Lung (tissue), 12 donors: ENCODE data around the gene C20orf141. TPM values are rescaled to one million over a fixed set of nuclear protein-coding genes. Genes with fewer than 3 reads are reported as not detected.
"Not testable (repeated sequence)": the region's sequence is repeated elsewhere in the genome, so short reads cannot be mapped to it uniquely, and the experiment has no call there.

ENCODE experiments used
- ATAC-seq: fragments of 200-7000 bp; cut with Tn5 transposase; one replicate; pipeline ENCODE4 v1.9.1; 2020; ENCODE audit warnings: moderate number of reproducible peaks; ENCODE audit not compliant: insufficient read depth, low FRiP score
- DNase-seq, 3 donors: peaks; one replicate each; pipeline ENCODE4 v3.0.0-alpha.2; 2013 to 2017
- H3K27ac ChIP-seq, 2 donors: one replicate each; pipeline ENCODE4 v1.5.1; 2013; ENCODE audit warnings: mild to moderate bottlenecking in 2 of 2, moderate library complexity in 2 of 2, control low read depth in 1 of 2, inconsistent platforms in 1 of 2, low read depth in 1 of 2, low read length in 1 of 2
- H3K27me3 ChIP-seq, 3 donors: one replicate each; pipeline ENCODE4 v1.5.1; 2013; ENCODE audit warnings: low read length in 2 of 3; ENCODE audit not compliant: control insufficient read depth in 3 of 3, insufficient read depth in 3 of 3
- H3K36me3 ChIP-seq, 4 donors: one replicate each; pipeline ENCODE4 v1.5.1; 2013; ENCODE audit warnings: low read length in 4 of 4, mild to moderate bottlenecking in 1 of 4, moderate library complexity in 1 of 4; ENCODE audit not compliant: control insufficient read depth in 4 of 4, insufficient read depth in 4 of 4
- H3K4me1 ChIP-seq, 5 donors: one replicate each; pipeline ENCODE4 v1.5.1; 2013; ENCODE audit warnings: low read length in 5 of 5, mild to moderate bottlenecking in 2 of 5, moderate library complexity in 1 of 5; ENCODE audit not compliant: control insufficient read depth in 5 of 5, insufficient read depth in 5 of 5
- H3K4me3 ChIP-seq: one replicate; pipeline ENCODE4 v1.5.1; 2013; ENCODE audit warnings: mild to moderate bottlenecking, control low read depth, moderate library complexity
- H3K9ac ChIP-seq, 2 donors: one replicate each; pipeline ENCODE4 v1.5.1; 2013; ENCODE audit warnings: low read length in 2 of 2, control low read depth in 1 of 2; ENCODE audit not compliant: insufficient read depth in 1 of 2
- H3K9me3 ChIP-seq, 4 donors: one replicate each; pipeline ENCODE4 v1.5.1; 2013; ENCODE audit warnings: low read length in 3 of 4, mild to moderate bottlenecking in 1 of 4, moderate library complexity in 1 of 4; ENCODE audit not compliant: control insufficient read depth in 4 of 4, insufficient read depth in 3 of 4
- WGBS, 2 donors: extraction: QIAGEN DNeasy Blood & Tissue Kit; methylation state at CpG; one replicate each; pipeline ENCODE4 v1.1.7; 2013; 5-methylcytosine and 5-hydroxymethylcytosine counted together
- polyA plus RNA-seq, 2 donors: library from polyadenylated mRNA; stranded (reverse); fragments of 200-250 nt; gene quantifications; one replicate each; pipeline ENCODE4 v1.2.1, GENCODE V29; 2013
- total RNA-seq, 2 donors: library from RNA; depleted of rRNA in 1 of 2; stranded (reverse); fragments of >200 nt in 1 of 2; gene quantifications; one replicate each; pipeline ENCODE4 v1.2.1, GENCODE V29; 2014 to 2021
- TF ChIP-seq, protein P1 (sequence below): IDR thresholded peaks from 2 replicates; pipeline ENCODE4 v1.5.1; 2012; ENCODE audit warnings: mild to moderate bottlenecking; ENCODE audit errors: control extremely low read depth, extremely low read depth
- donor health status: control.
- donor health status: control.
- donor health status: Bipolar disorder and iron deficiency.
- donor health status: healthy.
- donor health status: DM: yes; HTN: yes; CAD: no.

The C20orf141 gene
- total and polyA plus RNA-seq, 4 donors = not detected

GRCh38 chr20:2806351-2806701 lies 8.5 kb upstream of the C20orf141 start:
- Histone ChIP-seq H3K9ac (no peak overlapping the region), H3K27ac (no peak overlapping the region), H3K4me1 (peaks cover 0 to 2% (median 0%) of the 10 kb centered on the region in 5 donors), H3K4me3 (no peak overlapping the region), H3K27me3 (peaks cover 4 to 63% (median 35%) of the 10 kb centered on the region in 3 donors), H3K36me3 (no peaks in the 10 kb centered on the region), H3K9me3 (no peaks in the 10 kb centered on the region)
- 54 to 66% methylated on average over 4 of the region's 4 CpGs for WGBS, 2 donors
- DNase-seq (no peak), ATAC-seq (no peak)
- TF ChIP-seq, protein P1, sequence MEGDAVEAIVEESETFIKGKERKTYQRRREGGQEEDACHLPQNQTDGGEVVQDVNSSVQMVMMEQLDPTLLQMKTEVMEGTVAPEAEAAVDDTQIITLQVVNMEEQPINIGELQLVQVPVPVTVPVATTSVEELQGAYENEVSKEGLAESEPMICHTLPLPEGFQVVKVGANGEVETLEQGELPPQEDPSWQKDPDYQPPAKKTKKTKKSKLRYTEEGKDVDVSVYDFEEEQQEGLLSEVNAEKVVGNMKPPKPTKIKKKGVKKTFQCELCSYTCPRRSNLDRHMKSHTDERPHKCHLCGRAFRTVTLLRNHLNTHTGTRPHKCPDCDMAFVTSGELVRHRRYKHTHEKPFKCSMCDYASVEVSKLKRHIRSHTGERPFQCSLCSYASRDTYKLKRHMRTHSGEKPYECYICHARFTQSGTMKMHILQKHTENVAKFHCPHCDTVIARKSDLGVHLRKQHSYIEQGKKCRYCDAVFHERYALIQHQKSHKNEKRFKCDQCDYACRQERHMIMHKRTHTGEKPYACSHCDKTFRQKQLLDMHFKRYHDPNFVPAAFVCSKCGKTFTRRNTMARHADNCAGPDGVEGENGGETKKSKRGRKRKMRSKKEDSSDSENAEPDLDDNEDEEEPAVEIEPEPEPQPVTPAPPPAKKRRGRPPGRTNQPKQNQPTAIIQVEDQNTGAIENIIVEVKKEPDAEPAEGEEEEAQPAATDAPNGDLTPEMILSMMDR = no peak

DNA sequence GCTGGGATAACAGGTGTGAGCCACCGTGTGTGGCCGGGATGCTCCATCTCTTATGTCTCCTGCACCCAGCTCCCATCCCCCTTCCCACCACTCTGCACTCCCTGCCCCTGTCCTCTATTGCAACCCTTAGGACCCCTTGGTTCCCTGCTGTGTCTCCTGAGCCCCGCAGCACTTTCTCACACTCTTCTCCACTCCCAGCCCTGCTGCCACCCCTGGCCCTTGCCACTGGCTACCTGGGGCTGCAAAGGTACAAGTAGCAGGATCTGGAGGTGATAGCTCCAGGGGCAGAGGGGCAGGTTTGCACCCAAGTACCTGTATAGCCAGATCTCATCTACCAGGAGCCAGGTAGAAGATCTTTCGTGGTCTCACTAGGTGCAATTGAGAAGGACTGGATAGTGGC lies 7.8 kb upstream of the C20orf141 start:
- H3K36me3 ChIP-seq = no peaks in the 10 kb centered on the region
- H3K27me3 ChIP-seq = peaks cover 4 to 59% (median 35%) of the 10 kb centered on the region in 3 donors
- no peak for DNase-seq

DNA sequence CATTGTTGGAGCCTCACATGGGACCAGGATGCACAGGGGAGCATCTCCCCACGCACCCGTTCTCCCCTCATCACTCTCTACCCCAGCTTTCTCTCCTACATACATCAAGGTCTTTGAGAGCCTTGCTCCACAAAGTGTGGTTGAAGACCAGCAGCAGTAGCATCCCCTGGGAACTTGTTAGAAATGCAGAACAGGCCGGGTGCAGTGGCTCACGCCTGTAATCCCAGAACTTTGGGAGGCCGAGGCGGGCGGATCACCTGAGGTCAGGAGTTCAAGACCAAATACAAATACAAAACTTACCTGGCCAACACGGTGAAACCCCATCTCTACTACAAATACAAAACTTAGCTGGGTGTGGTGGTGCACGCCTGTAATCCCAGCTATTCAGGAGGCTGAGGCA lies 6.9 kb upstream of the C20orf141 start:
- not testable (repeated sequence) for ATAC-seq, H3K27ac ChIP-seq, H3K4me1 ChIP-seq, H3K36me3 ChIP-seq, H3K9me3 ChIP-seq, H3K9ac ChIP-seq, H3K4me3 ChIP-seq, DNase-seq
- 82 to 84% methylated on average over 9 of the region's 9 CpGs for WGBS, 2 donors
- H3K27me3 ChIP-seq = peaks cover 4 to 52% (median 30%) of the 10 kb centered on the region in 3 donors

More for the DNA sequence above, 7.8 kb upstream of the C20orf141 start:
- H3K4me3 ChIP-seq = no peak overlapping the region
- TF ChIP-seq, protein P1 = no peak
- no peaks in the 10 kb centered on the region for H3K9me3 ChIP-seq
- peaks cover 0 to 2% (median 0%) of the 10 kb centered on the region in 5 donors for H3K4me1 ChIP-seq
- 84 to 88% methylated on average over 4 of the region's 4 CpGs for WGBS, 2 donors
- ATAC-seq = no peak
- H3K9ac ChIP-seq = no peak overlapping the region
- no peak overlapping the region for H3K27ac ChIP-seq

DNA sequence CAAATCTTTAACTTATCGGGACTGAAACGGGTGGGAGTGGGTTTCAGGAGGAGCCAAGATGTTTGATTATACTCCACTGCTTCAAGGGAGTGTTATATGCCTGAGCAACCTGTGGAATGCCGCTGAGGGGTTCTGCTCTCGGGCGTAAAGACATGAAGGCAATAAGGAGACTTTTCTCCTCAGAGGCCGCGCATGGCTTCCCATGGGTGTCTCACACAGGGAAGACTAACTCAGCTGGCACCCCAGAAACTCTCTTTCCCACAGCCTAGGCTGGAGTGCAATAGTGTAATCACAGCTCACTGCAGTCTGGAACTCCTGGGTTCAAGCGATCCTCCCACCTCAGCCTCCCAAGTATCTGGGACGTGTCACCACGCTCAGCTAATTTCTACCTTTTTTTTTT lies 5.1 kb upstream of the C20orf141 start:
- ATAC-seq = no peak
- WGBS, 2 donors = 89 to 97% methylated on average over 10 of the region's 10 CpGs
- H3K9me3 ChIP-seq = peaks cover 0 to 2% (median 0%) of the 10 kb centered on the region in 4 donors
- no peak overlapping the region for H3K4me3 ChIP-seq
- DNase-seq = no peak
- H3K27ac ChIP-seq = no peak overlapping the region
- H3K4me1 ChIP-seq = peaks cover 0 to 2% (median 0%) of the 10 kb centered on the region in 5 donors
- H3K36me3 ChIP-seq = no peaks in the 10 kb centered on the region
- TF ChIP-seq, protein P1 = no peak
- no peak overlapping the region for H3K9ac ChIP-seq
- H3K27me3 ChIP-seq = peaks cover 0 to 38% (median 19%) of the 10 kb centered on the region in 3 donors
